OCI-M2 (cell line): ENCODE measurements around the gene GTF2E1.
A peak's percentile ranks its signal among the peaks of the same experiment; 100 is the strongest.
"Not testable (repeated sequence)": the region's sequence is repeated elsewhere in the genome, so short reads cannot be mapped to it uniquely, and the experiment has no call there.

Experiments
- DNase-seq: peaks from one replicate; lab custom pipeline; 2025; ENCODE audit not compliant: unreplicated experiment; lab: John Stamatoyannopoulos, UW

The GTF2E1 gene

DNA sequence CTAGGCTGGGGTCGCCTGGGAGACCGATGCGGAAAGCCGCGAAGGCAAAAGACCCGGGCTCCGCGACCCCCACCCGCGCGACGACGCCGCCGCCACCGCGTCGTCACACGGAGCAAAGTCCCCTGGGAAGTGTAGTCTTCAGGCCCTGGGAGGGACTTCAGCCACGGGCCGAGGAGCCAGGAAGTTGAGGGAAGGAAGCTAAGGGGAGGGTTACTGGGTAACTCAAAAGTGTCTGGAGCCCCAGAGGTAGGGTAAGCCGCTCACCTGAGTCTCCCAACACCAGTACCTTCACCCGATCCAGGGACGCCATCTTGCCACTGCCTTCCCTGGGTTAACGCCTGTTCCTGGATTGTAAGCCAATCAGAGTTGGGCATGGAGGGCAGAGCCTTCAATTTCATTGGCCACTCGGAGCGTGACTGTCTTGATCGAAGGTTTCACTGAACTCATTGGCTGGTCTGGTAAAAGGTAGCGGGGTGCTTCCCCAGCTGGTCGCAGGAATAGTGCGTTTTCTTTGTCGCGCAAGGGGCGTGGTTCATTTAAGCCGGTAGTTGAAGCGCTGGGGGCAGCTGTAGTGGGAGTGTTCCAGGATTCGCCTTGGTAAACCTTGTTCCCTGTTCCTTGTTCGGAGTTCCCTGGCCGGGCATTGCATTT, at the start of gene GTF2E1, which contains the start of gene RABL3:
Gene GTF2E1, plus strand, starts transcription at position 547 of the 651 bp plus-strand sequence. CDS start 7,809 bp downstream, outside the sequence.
Gene RABL3, minus strand, starts transcription at position 319 of the 651 bp plus-strand sequence. Its CDS starts 9 bp downstream, at position 310.
- DNase-seq: peak; percentile 95

DNA sequence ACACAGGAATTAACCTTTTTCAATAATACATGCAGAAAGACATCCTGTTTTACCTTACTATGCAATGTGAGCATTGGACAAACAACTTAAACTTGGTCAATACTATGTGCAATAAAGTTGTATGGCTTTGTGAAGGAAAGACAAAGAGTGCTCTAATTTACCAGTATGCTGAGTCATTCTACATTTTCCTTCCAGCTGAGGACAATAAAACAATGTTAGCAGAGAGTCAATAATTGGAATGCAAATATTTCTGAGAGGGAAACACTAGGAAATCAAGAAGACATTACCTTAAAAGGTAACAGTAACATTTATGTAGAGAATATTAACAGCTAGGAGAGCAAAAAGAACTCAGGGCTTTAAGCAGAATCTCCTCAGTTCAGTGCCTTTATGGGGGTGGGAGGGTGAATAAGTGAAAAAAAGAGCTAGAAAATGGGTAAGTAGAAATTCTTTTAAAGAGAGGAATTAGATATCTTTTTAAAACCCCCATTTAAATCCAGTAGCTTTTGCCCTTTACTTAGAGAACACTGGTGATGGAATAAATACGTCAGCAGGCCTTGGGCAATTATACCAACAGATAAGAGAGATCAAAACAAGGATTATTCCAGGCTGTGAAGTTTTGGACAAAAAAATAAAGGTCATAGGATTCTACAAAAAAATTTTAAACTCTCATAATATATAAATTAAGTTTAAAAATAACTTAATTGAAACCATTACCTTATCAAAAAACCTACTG, 48.9 kb upstream of the GTF2E1 start:
- no peak for DNase-seq

DNA sequence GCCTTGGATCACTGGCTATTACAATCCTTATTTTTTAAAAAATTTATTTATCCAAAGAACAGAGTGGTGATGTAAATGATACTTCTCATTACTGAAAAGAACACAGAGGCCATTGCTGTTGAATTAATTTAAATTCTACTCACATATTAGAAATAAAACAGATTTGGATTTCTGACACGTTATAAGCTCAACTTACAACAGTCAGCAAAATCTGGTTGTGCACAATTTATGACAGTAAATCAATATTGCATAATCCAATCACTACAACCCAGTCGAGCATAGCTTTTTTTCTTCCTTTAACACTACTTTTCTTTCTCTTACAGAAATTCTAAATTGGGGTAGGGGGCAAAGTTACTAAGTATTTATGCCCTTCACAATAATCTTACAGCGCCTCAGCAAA, 43.2 kb upstream of the GTF2E1 start:
- no peak for DNase-seq

DNA sequence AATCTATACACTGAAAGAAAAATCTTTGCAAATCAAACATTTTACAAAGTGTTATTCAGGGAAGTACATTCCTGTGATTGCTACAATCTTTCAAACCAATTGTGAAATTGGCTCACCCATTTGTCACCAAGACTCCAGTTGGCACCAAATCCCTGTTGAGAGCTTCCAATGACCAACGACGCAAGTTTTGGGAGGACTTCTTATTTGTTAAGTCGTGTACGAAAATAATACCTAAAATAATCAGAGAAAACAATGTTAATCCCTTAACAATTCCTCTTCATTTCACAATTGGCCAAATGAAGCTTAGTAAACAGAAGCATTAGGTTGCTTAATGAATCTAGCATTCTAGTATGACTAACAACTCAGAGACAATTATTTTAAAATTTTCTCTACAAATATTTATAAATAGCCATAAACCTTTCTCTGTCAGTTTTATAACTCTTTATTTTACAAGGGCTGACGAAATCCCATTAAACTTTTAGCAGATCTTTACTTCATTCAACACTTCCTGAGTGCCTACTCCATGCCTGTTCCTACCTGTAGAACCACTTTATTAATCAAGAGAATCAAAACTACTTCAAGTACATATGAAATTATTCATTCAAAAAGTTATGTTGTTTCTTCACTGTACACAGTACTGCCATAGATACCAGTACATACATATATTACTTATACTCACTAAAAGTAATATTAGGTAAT, 36.5 kb upstream of the GTF2E1 start:
- DNase-seq: no peak

DNA sequence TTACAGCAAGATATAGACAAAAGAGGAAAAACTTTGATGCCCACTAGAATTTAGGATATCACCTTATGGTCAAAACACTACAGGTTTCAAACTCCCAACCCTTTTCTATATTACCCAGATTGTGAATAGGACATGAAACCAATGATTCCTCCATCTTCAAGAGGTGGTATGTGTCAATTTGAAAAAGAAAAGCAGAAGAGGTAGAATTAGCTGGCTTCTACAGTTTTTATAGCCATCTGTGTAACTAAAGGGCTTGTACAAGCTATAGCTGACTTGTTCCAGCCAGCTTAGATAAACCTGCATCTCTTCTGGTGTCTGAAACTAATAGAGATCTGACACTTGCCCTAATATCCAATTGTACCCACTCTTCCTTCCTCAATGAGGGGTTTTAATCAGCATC, 35.6 kb upstream of the GTF2E1 start:
- DNase-seq: no peak

GRCh38 chr3:120708408-120708807, 34.1 kb upstream of the GTF2E1 start:
- DNase-seq: no peak

DNA sequence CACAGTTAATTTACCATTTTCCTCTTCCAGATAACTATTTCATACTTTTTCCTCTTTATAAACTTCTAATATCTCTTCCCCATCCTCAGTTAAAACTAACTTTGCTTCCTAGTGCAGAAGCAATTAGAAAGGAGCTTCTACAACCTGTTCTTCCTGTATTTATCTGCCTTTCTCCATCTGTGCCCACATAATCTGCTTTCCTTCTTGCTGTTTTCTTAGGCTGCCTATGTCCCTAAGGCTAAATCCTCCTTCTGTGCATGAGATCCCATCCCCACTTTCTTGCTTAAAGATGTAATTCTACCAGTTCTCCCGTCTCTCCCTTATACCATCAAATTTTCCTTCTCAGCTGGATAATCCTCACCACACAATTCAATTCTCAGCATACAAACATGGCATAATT, 32.2 kb upstream of the GTF2E1 start:
- DNase-seq: no peak

- DNase-seq: no peak
Measured at GRCh38 chr3:120713262-120713661, 29.3 kb upstream of the GTF2E1 start.

DNA sequence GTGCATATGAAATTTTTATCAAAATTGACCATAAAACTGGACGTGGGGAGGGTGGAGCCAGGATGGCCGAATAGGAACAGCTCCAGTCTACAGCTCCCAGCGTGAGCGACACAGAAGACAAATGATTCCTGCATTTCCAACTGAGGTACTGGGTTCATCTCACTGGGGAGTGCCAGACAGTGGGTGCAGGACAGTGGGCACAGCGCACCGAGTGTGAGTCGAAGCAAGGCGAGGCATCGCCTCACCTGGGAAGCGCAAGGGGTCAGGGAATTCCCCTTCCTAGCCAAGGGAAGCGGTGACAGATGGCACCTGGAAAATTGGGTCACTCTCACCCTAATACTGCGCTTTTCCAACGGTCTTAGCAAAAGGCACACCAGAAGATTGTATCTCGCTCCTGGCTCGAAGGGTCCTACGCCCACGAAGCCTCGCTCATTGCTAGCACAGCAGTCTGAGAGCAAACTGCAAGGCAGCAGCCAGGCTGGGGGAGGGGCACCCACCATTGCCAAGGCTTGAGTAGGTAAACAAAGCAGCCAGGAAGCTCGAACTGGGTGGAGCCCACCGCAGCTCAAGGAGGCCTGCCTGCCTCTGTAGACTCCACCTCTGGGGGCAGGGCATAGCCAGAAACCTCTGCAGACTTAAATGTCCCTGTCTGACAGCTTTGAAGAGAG, 23.2 kb upstream of the GTF2E1 start:
- not testable (repeated sequence) for DNase-seq

DNA sequence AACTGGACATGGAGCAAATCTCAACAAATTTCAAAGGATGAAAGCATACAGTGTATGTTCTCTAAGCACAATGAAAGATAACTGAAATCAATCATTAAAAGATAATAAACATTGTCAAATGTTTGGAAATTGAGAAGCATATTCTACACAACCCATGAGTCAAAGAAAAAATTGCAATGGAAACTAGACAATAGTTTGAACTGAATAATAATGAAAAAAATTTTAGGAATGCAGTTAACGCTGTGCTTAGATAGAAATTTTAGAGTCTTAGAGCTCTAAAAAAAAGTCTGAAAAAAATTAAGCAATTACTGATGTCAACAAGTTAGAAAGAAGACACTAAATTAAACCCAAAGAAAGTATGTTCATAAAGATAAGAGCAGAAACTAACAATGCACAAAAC, 15.8 kb upstream of the GTF2E1 start:
- no peak for DNase-seq

DNA sequence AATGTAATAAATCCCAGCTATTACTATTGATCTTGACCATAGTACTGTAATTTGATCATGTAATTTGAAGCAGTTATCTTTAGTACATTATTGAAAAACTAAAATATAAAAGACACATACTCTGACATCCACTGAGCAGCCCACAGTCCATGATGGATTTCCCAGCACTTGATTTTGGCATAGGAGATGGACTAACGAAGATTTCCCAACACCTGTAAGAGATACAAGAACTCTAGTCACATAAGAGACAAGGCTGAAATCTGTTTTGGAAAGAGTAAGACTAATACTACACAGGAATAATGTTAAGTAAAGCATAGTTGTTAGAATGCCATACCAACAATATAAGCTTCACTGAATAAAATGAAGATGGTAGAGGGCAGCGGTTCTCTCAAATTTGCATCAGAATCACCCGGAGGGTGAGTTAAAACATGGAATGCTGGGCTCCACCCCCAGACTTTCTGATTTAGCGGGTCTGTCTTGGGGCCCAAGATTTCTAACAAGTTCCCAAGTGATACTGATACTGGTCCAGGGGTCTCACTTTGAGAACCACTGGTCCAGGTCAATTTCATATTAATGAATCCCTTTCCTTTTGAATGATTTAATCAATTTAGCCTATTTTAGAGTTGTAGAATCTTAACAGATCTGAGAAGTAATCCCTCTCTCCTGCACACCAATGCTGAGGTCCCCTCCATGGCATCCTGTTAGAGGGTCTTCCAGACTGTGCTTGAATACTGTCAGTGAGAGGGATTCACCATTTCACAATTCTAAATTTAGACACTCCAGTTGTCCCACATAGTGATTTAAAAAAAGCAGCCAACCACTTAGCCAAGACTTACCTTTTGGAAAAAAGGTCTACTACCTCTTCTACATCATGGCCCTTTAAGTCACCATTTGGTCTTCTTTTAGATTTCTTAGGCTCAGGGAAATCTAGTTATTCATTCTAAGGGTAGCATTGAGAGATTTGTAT, 11.7 kb upstream of the GTF2E1 start:
- no peak for DNase-seq

GRCh38 chr3:120738006-120738405, 4.5 kb upstream of the GTF2E1 start:
- DNase-seq: not testable (repeated sequence)

DNA sequence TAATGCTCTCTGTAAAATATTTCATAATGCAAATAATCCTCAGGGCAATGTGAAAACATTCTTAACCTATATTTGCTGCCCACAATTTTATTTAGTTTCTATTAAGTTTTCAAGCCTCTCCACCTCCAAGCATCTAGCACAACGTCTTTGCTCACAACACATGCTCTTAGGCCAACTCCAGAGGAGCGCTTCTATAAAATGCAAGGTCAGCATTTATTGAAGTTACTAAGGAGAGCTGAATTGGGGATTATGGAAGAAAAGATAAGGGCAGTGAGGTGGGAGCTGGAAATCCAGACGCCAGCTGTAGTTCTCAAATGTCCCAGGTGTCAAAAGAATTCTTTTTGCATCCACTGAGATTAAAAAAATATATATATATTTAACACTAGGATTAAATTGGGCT, 1.2 kb upstream of the GTF2E1 start:
- DNase-seq: no peak

DNA sequence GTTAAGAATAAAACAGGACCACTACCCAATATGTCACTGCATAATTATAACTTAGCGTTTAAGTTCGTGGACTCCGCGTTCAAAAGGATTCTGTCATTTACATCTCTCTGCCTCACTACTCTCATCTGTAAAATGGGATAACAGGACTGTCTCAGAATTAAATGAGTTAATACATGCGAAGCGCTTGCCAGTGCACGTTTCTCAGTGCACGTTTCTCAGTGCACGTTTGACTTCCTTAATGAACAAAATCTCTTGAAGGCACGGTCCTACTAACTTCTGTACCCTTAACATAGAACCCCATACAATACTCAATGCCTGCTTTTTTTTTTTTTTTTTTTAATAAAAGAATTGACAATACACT, 727 bp upstream of the GTF2E1 start:
- no peak for DNase-seq

DNA sequence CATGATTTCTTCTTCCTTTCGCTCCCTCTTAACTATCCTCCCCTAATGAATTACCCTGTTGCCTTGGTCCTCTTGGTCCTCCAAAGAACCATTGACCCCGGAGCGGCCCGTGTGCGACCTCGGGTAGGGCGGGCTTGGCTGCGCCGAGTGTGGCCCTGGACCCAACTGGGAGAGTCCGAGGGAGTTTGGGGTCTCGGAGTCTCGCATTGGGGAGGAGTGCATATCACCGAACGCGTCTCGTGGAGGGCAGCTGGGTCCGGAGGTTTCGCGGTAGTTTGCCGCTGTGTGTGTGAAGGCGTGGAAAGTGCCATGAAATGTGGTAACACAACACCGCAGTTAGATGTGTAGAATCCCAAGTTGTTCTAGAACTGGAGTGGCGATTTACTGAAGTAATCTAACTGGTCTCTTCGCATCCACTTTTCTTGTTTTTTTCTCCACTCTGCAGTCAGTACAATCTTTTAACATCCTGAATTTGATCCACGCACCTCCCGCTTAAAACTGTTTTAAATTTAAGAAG, 363 bp downstream of the GTF2E1 start:
- DNase-seq: no peak

DNA sequence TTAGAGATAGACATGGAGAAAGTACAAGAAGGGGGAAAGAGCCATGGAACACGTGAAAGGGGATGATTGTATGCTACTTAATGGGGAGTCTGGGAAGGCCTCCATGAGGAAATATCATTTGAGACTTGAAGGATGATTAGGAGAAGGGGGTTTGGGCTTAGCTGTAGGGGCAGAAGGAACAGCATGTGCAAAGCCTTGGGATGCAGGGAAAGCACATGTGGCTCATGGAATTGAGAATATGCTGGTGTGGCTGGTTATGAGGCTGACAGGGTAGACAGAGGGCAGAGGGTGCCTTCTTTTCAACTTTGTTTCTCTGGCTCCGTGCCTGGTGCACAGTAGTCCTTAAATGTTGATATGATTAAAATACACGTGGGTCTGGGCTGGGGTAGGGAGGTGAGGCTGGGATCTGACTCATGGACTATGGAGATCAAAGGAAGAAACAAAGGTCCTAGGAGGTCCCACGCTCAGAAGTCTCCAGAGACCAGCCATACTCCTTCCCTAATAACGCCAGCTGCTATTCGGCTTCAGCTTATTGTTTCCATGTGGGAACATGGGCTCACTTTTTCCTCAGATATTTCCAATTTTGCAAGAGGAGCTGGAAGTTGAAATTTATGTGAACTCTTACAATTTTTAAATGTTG, 1.1 kb downstream of the GTF2E1 start:
- no peak for DNase-seq

GRCh38 chr3:120745466-120745865, 2.9 kb downstream of the GTF2E1 start:
- no peak for DNase-seq

- DNase-seq: no peak
Measured at GRCh38 chr3:120749843-120750242, 7.3 kb downstream of the GTF2E1 start.

- DNase-seq: no peak
Measured at GRCh38 chr3:120752230-120752629, 9.7 kb downstream of the GTF2E1 start.

- no peak for DNase-seq
Measured at GRCh38 chr3:120752865-120753264, 10.3 kb downstream of the GTF2E1 start.
